OCI-LY7 (cell line): Measurements from ENCODE around the gene PRIMA1. TPM values are rescaled to one million over a fixed set of nuclear protein-coding genes. Genes with fewer than 3 reads are reported as not detected.

ENCODE experiments used
- BruUV-seq: library from RNA; stranded (reverse); fragments of 400-500 nt; replicated peaks from 2 replicates; lab custom pipeline; 2021; lab: Mats Ljungman, UMichigan
- CTCF ChIA-PET: fragments of 300-600 bp; sonication (Branson Sonifier 250); formaldehyde crosslinking; loops from one replicate; lab custom pipeline; 2022; ENCODE audit warnings: antibody characterized with exemption; ENCODE audit not compliant: unreplicated experiment; lab: Charles Lee
- POLR2A ChIA-PET: fragments of 300-600 bp; sonication (Branson Sonifier 250); formaldehyde crosslinking; loops from one replicate; lab custom pipeline; 2022; ENCODE audit warnings: antibody characterized with exemption; lab: Charles Lee
- DNase-seq: peaks from one replicate; pipeline ENCODE4 v3.0.0-alpha.2; 2015; ENCODE audit warnings: low spot score
- H2AFZ ChIP-seq: fragments of 200-600 bp; sonication (generic), shearing (Covaris generic); 2 replicates; pipeline ENCODE4 v1.6.1; 2014; ENCODE audit warnings: mild to moderate bottlenecking, antibody characterized with exemption, low read length, moderate library complexity
- H3K27ac ChIP-seq: fragments of 200-600 bp; sonication (generic); 2 replicates; pipeline ENCODE4 v1.5.1; 2014; ENCODE audit warnings: mixed run types, low read depth, mild to moderate bottlenecking, moderate library complexity, low read length, inconsistent platforms; ENCODE audit not compliant: poor library complexity, severe bottlenecking
- H3K36me3 ChIP-seq: fragments of 200-600 bp; sonication (generic); 2 replicates; pipeline ENCODE4 v1.6.1; 2014; ENCODE audit warnings: mild to moderate bottlenecking, antibody characterized with exemption, low read length, moderate library complexity, mixed read lengths; ENCODE audit not compliant: insufficient read depth
- H3K4me1 ChIP-seq: fragments of 200-600 bp; sonication (generic); 2 replicates; pipeline ENCODE4 v1.5.1; 2014; ENCODE audit warnings: mild to moderate bottlenecking, low read length; ENCODE audit not compliant: insufficient read depth, poor library complexity, severe bottlenecking
- H3K4me2 ChIP-seq: fragments of 200-600 bp; sonication (generic); 2 replicates; pipeline ENCODE4 v1.6.1; 2014; ENCODE audit warnings: mild to moderate bottlenecking, low read length
- H3K4me3 ChIP-seq: fragments of 200-600 bp; sonication (generic); 2 replicates; pipeline ENCODE4 v1.5.1; 2014; ENCODE audit warnings: mild to moderate bottlenecking, low read depth, low read length; ENCODE audit not compliant: poor library complexity, severe bottlenecking
- H3K79me2 ChIP-seq: fragments of 200-600 bp; sonication (generic); 2 replicates; pipeline ENCODE4 v1.6.1; 2016; ENCODE audit warnings: low read depth, mild to moderate bottlenecking, low read length, moderate library complexity, mixed read lengths; ENCODE audit not compliant: insufficient read depth
- H3K9me2 ChIP-seq: fragments of 200-600 bp; sonication (generic); 2 replicates; pipeline ENCODE4 v1.6.1; 2016; ENCODE audit warnings: mild to moderate bottlenecking, low read length, mixed read lengths; ENCODE audit not compliant: insufficient read depth
- H3K9me3 ChIP-seq: fragments of 200-600 bp; sonication (generic); 2 replicates; pipeline ENCODE4 v1.6.1; 2014; ENCODE audit warnings: mild to moderate bottlenecking, mixed run types, low read length, mixed read lengths
- H4K20me1 ChIP-seq: fragments of 200-600 bp; sonication (generic); 2 replicates; pipeline ENCODE4 v1.6.1; 2014; ENCODE audit warnings: mild to moderate bottlenecking, antibody characterized with exemption, low read length, moderate library complexity, mixed read lengths; ENCODE audit not compliant: insufficient read depth
- CTCF ChIP-seq: fragments of 200-600 bp; sonication (generic); conservative IDR thresholded peaks from 2 replicates; pipeline ENCODE4 v1.5.1; 2014; ENCODE audit warnings: mild to moderate bottlenecking, antibody characterized with exemption, low read length, moderate library complexity, mixed read lengths
- EZH2phosphoT487 ChIP-seq: fragments of 200-600 bp; sonication (generic); IDR thresholded peaks from 2 replicates; pipeline ENCODE4 v1.6.1; 2018; ENCODE audit warnings: low read depth, borderline replicate concordance, mild to moderate bottlenecking, mixed run types, antibody characterized with exemption, low read length, moderate library complexity, mixed read lengths
- intact Hi-C: fragments of 100-400 bp; cut with micrococcal nuclease; formaldehyde crosslinking; loops from one replicate; pipeline ENCODE4 v1.10.0; 2022; ENCODE audit not compliant: unreplicated experiment
- total RNA-seq, 2 experiments: library from RNA; depleted of rRNA in 1 of 2; stranded (reverse); fragments of >200 nt in 1 of 2; shearing (Covaris generic) in 1 of 2; gene quantifications; 2 replicates each; pipeline ENCODE4 v1.2.3, GENCODE V29; 2014 to 2022

PRIMA1 gene
- total RNA-seq, 2 experiments from 2014 or later: not detected

GRCh38 chr14:93788543-93789227 is 400 bp upstream of the PRIMA1 start:
- Histone ChIP-seq H3K27ac (no peak overlapping the region), H3K4me2 (no peak overlapping the region), H3K9me2 (no peaks in the 10 kb centered on the region), H3K4me3 (no peak overlapping the region), H4K20me1 (no peaks in the 10 kb centered on the region), H3K36me3 (no peaks in the 10 kb centered on the region), H3K4me1 (no peaks in the 10 kb centered on the region), H2AFZ (no peak overlapping the region), H3K79me2 (no peaks in the 10 kb centered on the region), H3K9me3 (no peaks in the 10 kb centered on the region)
- POLR2A ChIA-PET: no interaction called here
- TF ChIP-seq EZH2phosphoT487: no peak
- TF ChIP-seq CTCF: no peak
- intact Hi-C loops: no loop called here
- DNase-seq: no peak
- no TSS peak for BruUV-seq
- CTCF ChIA-PET: no interaction called here

- ChIA-PET CTCF (no interaction called here), POLR2A (no interaction called here)
- TF ChIP-seq CTCF (no peak), EZH2phosphoT487 (no peak)
- no peak overlapping the region for H3K27ac ChIP-seq
- no peaks in the 10 kb centered on the region for H3K9me3 ChIP-seq
- H2AFZ ChIP-seq: no peak overlapping the region
- no peaks in the 10 kb centered on the region for H3K9me2 ChIP-seq
- DNase-seq: no peak
- no peak overlapping the region for H3K4me2 ChIP-seq
- intact Hi-C loops: no loop called here
- no TSS peak for BruUV-seq
- H3K36me3 ChIP-seq: no peaks in the 10 kb centered on the region
- H3K4me3 ChIP-seq: no peak overlapping the region
- no peaks in the 10 kb centered on the region for H3K4me1 ChIP-seq
- no peaks in the 10 kb centered on the region for H3K79me2 ChIP-seq
- no peaks in the 10 kb centered on the region for H4K20me1 ChIP-seq
Observed at GRCh38 chr14:93787465-93788292, 606 bp downstream of the PRIMA1 start.

- no TSS peak for BruUV-seq
- intact Hi-C loops: no loop called here
- Histone ChIP-seq H3K4me2 (no peak overlapping the region), H3K4me1 (no peaks in the 10 kb centered on the region), H4K20me1 (no peaks in the 10 kb centered on the region), H3K9me2 (no peaks in the 10 kb centered on the region), H3K79me2 (no peaks in the 10 kb centered on the region), H3K4me3 (no peak overlapping the region), H3K27ac (no peak overlapping the region), H3K9me3 (no peaks in the 10 kb centered on the region), H3K36me3 (no peaks in the 10 kb centered on the region), H2AFZ (no peak overlapping the region)
- ChIA-PET POLR2A (no interaction called here), CTCF (no interaction called here)
- TF ChIP-seq EZH2phosphoT487: no peak
- TF ChIP-seq CTCF: no peak
- no peak for DNase-seq
Observed at GRCh38 chr14:93785423-93785822, 2.9 kb downstream of the PRIMA1 start.
